ENCODE data around the gene P2RY8. TPM values are rescaled to one million over a fixed set of nuclear protein-coding genes. Genes with fewer than 3 reads are reported as not detected.

P2RY8 gene
- 1 to 10 TPM; 2.8 to 8.3 TPM for total RNA-seq
- 1 to 10 TPM in 1 of 2 donors, under 1 TPM in 1; 0.51 to 6.0 TPM for polyA plus RNA-seq
- long read RNA-seq, donor 1, full-length matches to known transcripts, result 1 of 1 reads
- long read RNA-seq, donor 1, partial matches to known transcripts, result 0 of 1 reads
- long read RNA-seq, donor 1, other reads (novel, unspliced or antisense), result 0 of 1 reads
- long read RNA-seq, donor 2, result 0 reads
- long read RNA-seq, donor 3, result 0 reads
- long read RNA-seq, donor 4, result 0 reads
- long read RNA-seq, donor 5, full-length matches to known transcripts, result 1 of 1 reads
- long read RNA-seq, donor 5, partial matches to known transcripts, result 0 of 1 reads
- long read RNA-seq, donor 5, other reads (novel, unspliced or antisense), result 0 of 1 reads

GRCh38 chrX:1537031-1537715 is at the start of gene P2RY8:
Gene P2RY8 (minus strand): TSS chrX:1537185. CDS start chrX:1466558, 70,627 bp downstream.
- ATAC-seq (ENCODE audit: insufficient read depth, low FRiP score) (peak; percentile 70), DNase-seq (peak; percentile 46 to 73 (median 70))
- Histone ChIP-seq H3K9ac (ENCODE audit: insufficient read depth in 1 of 2, low read length in 2 of 2) (no peak within 1 kb of the TSS), H3K4me3 (no peak within 1 kb of the TSS), H3K9me3 (ENCODE audit: control insufficient read depth in 4 of 4, insufficient read depth in 3 of 4, low read length in 3 of 4) (no peaks in the 10 kb centered on the region), H3K4me1 (ENCODE audit: control insufficient read depth in 5 of 5, insufficient read depth in 5 of 5, low read length in 5 of 5) (no peaks in the 10 kb centered on the region), H3K27me3 (ENCODE audit: control insufficient read depth in 3 of 3, insufficient read depth in 3 of 3, low read length in 2 of 3) (no peaks in the 10 kb centered on the region), H3K27ac (ENCODE audit: low read depth in 1 of 2, low read length in 1 of 2) (peak within 1 kb of the TSS; percentile 12 to 22), H3K36me3 (ENCODE audit: control insufficient read depth in 4 of 4, insufficient read depth in 4 of 4, low read length in 4 of 4) (no peaks in the 10 kb centered on the region)
- TF ChIP-seq CTCF (IDR thresholded peaks at IDR 0.05; ENCODE audit: control extremely low read depth, extremely low read depth), result no peak
- 18 to 33% methylated on average over 27 of the region's 27 CpGs for WGBS, 2 donors

GRCh38 chrX:1584237-1585011 is 47.4 kb upstream of the P2RY8 start:
- Histone ChIP-seq H3K4me1 (ENCODE audit: control insufficient read depth in 5 of 5, insufficient read depth in 5 of 5, low read length in 5 of 5) (no peaks in the 10 kb centered on the region), H3K27ac (ENCODE audit: low read depth in 1 of 2, low read length in 1 of 2) (no peak overlapping the region), H3K27me3 (ENCODE audit: control insufficient read depth in 3 of 3, insufficient read depth in 3 of 3, low read length in 2 of 3) (no peaks in the 10 kb centered on the region), H3K9ac (ENCODE audit: insufficient read depth in 1 of 2, low read length in 2 of 2) (no peak overlapping the region), H3K4me3 (no peak overlapping the region), H3K36me3 (ENCODE audit: control insufficient read depth in 4 of 4, insufficient read depth in 4 of 4, low read length in 4 of 4) (no peaks in the 10 kb centered on the region), H3K9me3 (ENCODE audit: control insufficient read depth in 4 of 4, insufficient read depth in 3 of 4, low read length in 3 of 4) (no peaks in the 10 kb centered on the region)
- 89 to 98% methylated on average over 8 of the region's 8 CpGs for WGBS, 2 donors
- no peak for TF ChIP-seq CTCF (IDR thresholded peaks at IDR 0.05; ENCODE audit: control extremely low read depth, extremely low read depth)
- ATAC-seq (ENCODE audit: insufficient read depth, low FRiP score) (no peak), DNase-seq (no peak)

- Histone ChIP-seq H3K9ac (ENCODE audit: insufficient read depth in 1 of 2, low read length in 2 of 2) (no peak overlapping the region), H3K4me3 (no peak overlapping the region), H3K27me3 (ENCODE audit: control insufficient read depth in 3 of 3, insufficient read depth in 3 of 3, low read length in 2 of 3) (no peaks in the 10 kb centered on the region), H3K9me3 (ENCODE audit: control insufficient read depth in 4 of 4, insufficient read depth in 3 of 4, low read length in 3 of 4) (no peaks in the 10 kb centered on the region), H3K36me3 (ENCODE audit: control insufficient read depth in 4 of 4, insufficient read depth in 4 of 4, low read length in 4 of 4) (no peaks in the 10 kb centered on the region), H3K4me1 (ENCODE audit: control insufficient read depth in 5 of 5, insufficient read depth in 5 of 5, low read length in 5 of 5) (no peaks in the 10 kb centered on the region), H3K27ac (ENCODE audit: low read depth in 1 of 2, low read length in 1 of 2) (no peak overlapping the region)
- no peak for TF ChIP-seq CTCF (IDR thresholded peaks at IDR 0.05; ENCODE audit: control extremely low read depth, extremely low read depth)
- DNase-seq (no peak), ATAC-seq (ENCODE audit: insufficient read depth, low FRiP score) (no peak)
- WGBS, 2 donors, result 44 to 66% methylated on average over 27 of the region's 27 CpGs
Observed at GRCh38 chrX:1582686-1583437, 45.9 kb upstream of the P2RY8 start.
